DMS114 treated with DMSO at 0.1 percent for 48 hours (cell line): ENCODE data around the gene ALAS2.
"Not testable (repeated sequence)": the region's sequence is repeated elsewhere in the genome, so short reads cannot be mapped to it uniquely, and the experiment has no call there.

ENCODE experiments used
- DNase-seq: peaks from one replicate; lab custom pipeline; 2025; ENCODE audit not compliant: unreplicated experiment; lab: John Stamatoyannopoulos, UW

Gene ALAS2

DNA sequence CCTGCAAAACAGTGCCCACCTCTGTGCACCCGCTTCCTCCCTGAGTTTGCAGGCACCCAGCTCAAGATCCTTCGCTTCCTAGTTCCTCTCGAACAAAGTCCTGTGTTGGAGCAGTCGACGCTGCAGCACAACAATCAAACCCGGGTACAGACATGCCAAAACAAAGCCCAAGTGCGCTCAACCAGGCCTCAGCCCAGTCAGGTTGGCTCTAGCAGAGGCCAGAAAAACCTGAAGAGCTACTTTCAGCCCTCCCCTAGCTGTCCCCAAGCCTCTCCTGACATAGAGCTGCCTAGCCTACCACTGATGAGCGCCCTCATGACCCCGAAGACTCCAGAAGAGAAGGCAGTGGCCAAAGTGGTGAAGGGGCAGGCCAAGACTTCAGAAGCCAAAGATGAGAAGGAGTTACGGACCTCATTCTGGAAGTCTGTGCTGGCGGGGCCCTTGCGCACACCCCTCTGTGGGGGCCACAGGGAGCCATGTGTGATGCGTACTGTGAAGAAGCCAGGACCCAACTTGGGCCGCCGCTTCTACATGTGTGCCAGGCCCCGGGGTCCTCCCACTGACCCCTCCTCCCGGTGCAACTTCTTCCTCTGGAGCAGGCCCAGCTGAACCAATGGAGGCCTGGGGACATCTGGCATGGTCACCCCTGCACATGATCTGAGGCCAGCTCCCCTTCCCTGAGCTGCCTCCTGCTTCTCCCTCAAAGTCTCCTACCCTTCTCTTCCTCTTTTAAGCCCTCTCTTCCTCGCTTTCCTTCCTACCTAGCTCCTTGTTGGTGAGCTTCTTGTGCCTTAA lies 23.8 kb downstream of the ALAS2 start:
- DNase-seq: no peak

DNA sequence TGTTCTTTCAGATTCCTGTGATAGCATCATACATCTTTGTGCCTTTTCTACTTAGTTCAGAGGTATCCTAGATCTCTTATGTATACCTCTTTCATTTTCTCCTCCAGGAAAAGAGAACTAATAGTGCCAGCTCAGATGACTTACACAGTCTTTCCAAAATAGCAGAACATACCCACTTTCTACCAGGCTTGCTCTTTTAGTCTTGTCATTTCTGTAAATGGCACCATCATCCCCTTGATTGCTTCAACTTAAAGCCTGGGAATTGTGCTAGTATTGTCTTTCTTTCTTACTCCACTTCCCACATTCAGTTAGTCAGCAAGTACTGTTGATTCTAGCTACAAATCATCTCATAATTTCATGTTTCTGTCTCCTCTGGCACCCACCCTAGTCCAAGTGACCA lies 25.5 kb downstream of the ALAS2 start:
- DNase-seq: no peak

DNA sequence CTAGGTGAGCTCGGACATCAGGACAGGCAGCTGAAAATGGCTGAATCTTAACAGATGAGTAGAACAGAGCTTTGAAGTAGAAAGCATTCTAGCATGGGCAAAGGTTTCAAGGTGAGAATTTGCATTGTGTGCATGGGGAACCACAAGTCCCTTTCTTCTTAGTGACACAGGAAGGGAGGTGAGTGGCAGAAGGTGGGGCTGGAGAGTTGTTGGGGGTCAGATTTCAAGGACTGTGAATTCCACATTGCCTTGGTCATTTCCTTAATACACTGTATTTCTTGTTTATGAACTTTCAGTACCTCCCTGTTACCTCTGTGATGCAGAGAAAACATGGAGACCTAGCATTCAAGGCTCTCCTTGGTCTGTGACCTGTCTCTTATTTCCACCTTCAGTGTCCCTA lies 26.5 kb downstream of the ALAS2 start:
- no peak for DNase-seq

DNA sequence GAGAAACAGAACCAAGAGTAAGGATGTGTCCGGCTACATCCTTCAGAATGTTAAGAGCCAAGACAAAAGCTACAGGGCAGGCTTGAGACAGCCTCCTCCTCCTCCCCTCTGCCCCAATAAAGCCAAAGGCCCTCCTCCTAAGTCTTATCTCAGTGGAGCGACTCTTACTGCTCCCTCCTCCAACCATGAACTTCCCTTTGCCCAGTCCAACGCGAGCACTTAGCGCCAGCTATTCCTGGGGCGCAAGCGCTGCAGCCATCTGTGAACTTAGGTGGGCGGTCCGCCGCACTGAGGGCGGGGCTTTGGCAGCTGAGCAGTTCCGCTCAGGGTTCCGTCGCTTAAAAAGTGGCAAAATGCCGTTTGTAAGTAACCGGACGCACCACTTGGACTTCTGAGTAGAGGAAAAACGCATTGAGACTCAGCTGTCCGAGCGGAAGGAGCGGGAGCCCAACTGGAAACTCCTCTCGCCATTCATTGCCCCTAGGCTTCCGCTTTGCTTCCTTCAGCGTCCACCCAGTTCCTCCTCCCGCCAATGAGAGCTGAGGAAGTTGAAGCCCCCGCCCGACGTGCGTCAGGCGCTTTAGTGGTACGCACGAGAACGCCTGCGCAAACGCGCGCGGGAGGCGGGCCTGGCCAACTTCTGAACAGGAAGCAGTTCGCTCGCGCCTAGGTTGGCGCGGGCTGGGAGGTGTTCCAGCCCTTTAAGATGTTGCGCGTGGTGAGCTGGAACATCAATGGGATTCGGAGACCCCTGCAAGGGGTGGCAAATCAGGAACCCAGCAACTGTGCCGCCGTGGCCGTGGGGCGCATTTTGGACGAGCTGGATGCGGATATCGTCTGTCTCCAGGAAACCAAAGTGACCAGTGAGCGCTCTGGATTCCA lies 30.8 kb downstream of the ALAS2 start, which contains the start of gene APEX2:
APEX2 (plus strand) TSS at position 647 of the 882 bp plus-strand sequence; CDS start at position 707, 60 bp downstream.
- DNase-seq: peak; percentile 80

DNA sequence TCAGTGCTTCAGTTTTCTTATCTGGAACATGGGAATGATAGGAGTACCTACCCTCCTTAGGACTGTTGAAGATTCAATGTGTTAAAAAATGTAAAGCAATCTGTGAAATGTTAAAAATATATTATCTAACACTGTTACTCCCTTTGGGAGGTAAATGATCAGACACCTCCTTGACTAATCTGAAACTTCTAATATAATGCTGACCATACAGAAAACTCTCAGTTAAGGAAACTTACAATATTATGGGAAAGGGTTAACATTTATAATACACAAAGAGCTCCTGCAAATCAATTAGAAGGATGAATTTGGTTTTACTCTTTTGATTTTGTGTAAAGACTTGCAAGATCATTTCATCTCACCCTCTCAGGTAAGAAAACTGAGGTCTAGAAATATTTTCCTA lies 35.2 kb downstream of the ALAS2 start:
- DNase-seq: no peak

DNA sequence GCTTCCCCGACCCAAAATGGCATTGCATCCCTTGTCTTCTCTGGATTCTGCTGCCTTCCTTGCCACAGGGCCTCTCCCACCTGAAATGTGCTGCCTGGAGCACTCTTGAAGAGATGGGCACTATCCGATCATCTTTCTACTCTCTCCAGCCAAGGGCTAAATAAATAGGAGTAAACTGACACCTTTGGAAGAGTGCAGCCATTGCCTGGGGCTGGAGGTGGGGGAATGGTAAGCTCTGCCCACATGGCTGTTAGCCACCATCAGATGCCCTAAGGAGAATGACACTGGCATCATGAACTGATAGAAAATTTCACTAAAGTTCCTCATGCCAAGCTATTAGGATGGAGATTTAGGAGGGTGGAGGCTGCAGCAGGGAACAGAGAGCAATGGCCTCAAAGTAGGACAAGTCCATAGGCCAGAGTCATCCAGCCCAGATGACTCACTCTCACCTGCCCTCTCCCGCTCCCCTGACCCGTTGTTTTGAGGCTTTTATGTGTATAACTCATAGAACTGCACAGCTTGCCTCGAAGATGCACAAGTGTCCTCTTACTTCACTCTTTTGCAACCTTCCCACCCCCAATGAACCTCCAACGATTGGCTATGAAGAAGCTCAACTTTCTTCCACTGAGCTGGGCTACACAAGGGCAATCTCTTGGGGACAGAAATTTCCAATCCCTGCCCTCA lies 36.0 kb downstream of the ALAS2 start:
- DNase-seq: no peak

DNA sequence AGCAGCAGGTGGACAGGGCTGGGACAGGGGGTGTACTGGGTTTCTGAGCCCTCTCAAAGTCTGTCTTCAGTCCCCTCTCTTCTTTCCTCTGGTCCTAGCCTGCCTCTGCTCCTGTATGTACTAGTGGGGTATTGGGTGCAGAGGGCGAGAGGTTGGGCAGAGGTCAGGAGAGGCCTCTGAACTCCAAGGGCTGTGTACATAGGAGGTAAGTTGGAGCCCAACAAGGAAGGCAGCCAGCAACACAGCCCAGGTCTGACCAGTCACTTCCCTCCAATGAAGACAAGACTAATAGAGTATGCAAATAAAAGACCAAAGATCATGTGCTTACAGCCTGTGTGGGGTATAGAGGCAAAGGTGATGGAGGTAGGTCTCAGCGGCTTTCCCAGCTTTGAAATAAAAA lies 36.7 kb downstream of the ALAS2 start, which contains the start of gene PFKFB1:
PFKFB1 (minus strand) TSS at position 90 of the 400 bp plus-strand sequence. CDS start 181 bp downstream, outside the sequence.
- DNase-seq: no peak

DNA sequence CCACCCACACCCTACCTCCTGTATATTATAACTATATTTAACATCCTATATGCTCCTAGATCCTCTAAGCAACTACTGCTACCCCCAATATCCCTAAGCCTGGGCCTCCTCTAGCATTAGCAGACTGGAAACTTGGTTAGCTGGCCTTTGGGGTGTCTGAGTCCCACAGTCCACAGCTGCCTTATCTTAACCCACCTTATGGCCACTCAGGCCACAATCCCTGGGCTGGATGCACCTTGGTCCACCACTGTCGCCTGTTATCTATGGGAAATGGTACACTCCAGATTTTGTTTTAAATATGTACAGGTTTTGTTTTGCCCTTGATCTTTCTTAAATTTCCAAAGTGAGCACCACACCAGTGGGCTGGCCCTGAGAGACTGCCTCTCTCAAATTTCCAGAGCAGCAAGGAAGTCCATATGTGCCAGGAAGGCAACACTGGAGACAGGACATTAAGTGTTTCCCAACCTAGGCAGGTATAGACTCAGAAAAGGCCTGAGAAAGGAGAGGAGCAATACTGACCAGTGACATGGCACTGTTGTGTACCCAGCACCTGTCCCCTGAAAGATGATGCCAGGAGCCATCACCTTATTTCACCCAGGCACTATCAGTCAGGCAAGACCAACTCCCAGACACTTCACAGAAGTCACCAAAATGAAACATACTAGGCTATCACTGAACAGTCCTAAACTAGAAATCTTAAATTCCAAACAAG lies 37.7 kb downstream of the ALAS2 start:
- DNase-seq: no peak

DNA sequence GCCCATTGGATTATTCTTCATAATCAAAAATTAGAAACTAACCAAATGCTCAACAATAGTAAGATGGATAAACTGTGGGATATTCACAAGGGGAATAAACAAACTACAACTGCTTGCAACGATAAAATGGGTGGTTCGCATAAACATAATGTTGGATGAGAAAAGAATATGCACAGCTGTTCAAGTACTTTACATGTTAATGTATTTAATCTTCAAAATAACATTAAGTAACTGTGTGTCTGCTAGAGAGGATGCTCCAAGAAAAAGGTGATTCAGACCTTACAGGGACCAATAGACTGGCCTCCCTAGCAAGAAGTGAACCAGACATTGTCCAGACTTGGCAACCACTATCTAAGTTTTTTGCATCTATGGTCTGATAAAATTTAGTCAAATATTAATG lies 39.1 kb downstream of the ALAS2 start:
- no peak for DNase-seq

DNA sequence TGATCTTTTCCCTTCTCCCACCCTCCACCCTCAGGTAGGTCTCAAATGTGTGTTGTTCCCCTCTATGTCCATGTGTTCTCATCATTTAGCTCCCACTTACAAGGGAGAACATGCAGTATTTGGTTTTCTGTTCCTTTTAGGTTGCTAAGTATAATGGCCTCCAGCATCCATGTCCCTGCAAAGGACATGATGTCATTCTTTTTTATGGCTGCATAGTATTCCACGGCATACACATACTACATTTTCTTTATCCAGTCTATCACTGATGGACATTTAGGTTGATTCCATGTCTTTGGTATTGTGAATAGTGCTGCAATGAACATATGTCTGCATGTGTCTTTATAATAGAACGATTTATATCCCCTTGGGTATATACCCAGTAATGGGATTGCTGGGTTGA lies 47.5 kb downstream of the ALAS2 start:
- DNase-seq: not testable (repeated sequence)

DNA sequence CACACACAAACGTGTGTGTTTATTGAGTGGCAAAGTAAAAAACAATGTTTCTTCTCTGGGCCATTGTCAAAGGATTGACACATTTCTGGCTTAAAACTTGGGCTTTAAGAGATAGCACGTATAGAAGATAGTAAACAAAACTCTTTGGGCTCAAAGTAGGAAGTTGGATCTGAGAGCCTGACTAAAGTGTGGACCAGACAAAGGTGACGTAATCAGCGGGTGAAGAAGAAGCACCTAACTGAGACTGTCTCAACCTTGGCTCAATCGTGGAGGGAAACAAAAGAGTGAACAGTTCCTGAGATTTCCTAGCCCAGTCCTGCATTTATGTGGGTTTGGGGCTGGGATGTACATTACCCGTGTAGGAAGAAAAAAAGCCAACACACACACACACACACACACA lies 50.4 kb downstream of the ALAS2 start:
- DNase-seq: no peak

DNA sequence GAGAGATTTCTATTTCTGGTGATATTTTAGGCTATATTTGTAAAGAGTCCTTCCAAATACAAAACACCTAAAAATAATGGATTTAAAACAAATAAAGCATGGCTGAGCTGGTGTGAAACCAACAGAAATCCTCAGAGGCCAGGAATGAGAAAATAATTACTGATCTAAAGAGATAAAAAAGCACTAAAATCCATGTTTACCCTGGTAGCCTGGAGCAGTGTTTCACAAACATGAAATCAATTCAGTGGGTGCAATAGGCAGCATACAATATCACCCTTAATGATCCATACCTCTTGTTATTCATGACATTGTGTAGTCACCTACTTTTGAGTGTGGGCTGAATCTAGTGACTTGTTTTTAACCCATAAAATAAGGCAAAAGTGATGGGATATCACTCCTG lies 51.3 kb downstream of the ALAS2 start:
- no peak for DNase-seq

DNA sequence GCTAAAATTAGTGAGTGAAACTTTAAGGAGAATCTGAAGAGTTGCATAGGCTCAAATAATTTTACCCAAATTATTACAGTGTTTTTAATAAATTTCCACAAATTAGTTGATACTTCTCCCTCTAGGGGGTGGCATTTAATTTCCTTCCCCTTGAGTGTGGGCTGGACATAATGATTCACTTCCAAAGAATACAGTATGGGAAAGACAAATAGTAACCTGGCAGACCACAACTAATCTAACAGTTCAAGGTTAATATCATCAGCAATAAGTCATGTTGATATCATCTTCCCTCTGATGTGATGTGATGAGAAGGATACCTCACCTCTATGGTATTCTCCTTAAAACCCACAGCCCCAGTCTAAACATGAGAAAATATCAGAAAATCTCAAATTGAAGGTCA lies 52.3 kb downstream of the ALAS2 start:
- no peak for DNase-seq

DNA sequence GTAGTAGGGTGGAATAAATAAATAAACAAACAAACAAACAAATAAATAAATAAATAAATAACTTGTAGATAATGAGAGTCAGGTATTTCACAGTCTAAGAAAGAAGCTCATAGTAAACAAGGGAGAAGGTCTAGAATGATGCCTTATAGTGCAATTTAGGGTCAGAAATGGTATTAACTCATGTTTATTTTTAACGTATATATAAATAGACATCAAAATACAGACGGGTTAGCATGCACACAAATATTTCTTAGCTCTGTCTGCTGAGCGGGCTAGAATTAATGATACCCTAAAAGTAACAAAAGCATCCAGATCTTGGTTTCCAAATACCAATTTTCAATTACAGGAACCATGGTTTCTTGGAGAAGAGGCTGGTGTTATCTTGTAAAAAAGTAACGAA lies 53.4 kb downstream of the ALAS2 start:
- no peak for DNase-seq

DNA sequence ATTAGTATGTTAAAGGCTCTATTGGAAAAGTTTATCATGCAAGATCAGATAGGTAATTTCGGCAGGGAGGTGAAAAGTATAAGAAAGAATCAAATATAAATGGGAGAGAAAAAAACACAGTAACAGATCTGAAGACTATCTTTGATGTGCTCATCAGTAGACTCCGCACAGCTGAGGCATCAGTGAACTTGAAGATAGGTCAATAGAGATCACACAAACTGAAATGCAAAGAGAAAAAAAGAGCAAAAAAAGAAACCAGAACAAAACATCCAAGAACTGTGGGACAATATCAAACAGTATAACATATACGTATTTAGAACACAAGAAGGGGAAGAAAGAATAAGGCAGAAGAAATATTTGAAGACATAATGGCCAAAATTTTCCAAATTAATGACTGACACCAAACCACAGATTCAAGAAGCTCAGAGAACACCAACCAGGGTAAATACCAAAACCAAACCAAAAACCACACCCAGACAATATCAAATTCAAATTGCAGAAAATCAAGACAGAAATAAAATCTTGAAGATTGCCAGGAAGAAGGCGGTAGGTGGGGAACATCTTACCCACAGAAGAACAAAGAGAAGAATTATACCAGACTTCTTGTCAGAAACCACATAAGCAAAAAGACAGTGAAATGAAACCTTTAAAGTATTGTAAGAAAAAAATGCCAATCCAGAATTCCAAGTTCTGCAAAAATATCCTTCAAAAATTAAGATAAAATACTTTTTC lies 65.8 kb downstream of the ALAS2 start:
- DNase-seq: no peak

DNA sequence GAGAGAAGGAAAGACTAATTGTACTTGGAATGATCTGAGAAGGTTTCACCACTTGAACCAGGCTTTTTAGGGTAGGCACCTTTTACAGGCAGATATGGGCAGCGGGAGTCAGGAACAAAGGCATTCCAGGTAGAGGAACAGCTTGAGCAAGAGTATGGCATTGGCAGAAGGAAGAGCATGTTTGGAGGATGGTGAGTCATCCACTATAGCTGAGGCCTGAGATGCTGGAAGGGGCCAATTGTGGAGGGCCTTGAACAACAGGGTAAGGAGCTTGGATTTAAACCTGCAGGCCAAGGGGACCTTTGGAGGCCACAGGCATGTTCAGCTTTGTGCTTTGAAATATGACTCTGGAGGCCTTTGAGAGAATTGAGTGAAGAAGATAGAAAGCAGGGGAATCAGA lies 69.0 kb downstream of the ALAS2 start:
- no peak for DNase-seq
